Skeletal muscle satellite cell (primary cell): ENCODE data around the gene MS4A3.
"Not testable (repeated sequence)": the region's sequence is repeated elsewhere in the genome, so short reads cannot be mapped to it uniquely, and the experiment has no call there.

Experiments
- H3K27me3 ChIP-seq: 2 replicates; pipeline ENCODE4 v1.7.0; 2013; ENCODE audit warnings: low read length; ENCODE audit not compliant: control insufficient read depth, insufficient read depth
- H3K36me3 ChIP-seq: 2 replicates; pipeline ENCODE4 v1.7.0; 2013; ENCODE audit warnings: mild to moderate bottlenecking, control low read depth, low read length; ENCODE audit not compliant: insufficient read depth
- H3K4me1 ChIP-seq: 2 replicates; pipeline ENCODE4 v1.7.0; 2013; ENCODE audit warnings: low read length; ENCODE audit not compliant: control insufficient read depth, insufficient read depth
- H3K4me2 ChIP-seq: 2 replicates; pipeline ENCODE4 v1.7.0; 2013; ENCODE audit warnings: mild to moderate bottlenecking, low read length
- H3K4me3 ChIP-seq: 2 replicates; pipeline ENCODE4 v1.7.0; 2013; ENCODE audit warnings: low read length
- H3K9ac ChIP-seq: 2 replicates; pipeline ENCODE4 v1.7.0; 2013; ENCODE audit warnings: mild to moderate bottlenecking, low read depth, low read length, moderate library complexity
- H3K9me3 ChIP-seq: replicated peaks from 2 replicates; pipeline ENCODE4 v1.7.0; 2013; ENCODE audit warnings: mild to moderate bottlenecking, control low read depth, low read length

The MS4A3 gene

DNA sequence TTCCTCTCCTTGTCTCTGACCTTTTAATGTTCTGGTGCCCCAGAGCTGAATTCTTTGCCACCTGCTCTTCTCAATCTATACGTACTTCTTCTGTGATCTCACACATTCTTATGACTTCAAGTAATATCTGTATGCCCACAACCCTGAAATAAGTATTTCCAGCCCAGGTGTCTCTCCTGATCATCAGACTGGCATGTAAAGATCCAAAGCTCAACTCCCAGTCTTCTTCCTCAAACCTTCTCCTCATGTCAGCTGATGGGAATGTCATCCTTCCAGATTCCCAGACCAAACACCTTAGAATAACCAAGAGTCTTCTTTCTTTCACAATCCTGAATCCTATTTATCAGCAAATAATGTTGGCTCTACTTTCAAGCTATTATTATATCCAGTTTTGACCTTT lies 9.3 kb downstream of the MS4A3 start:
- Histone ChIP-seq H3K4me3 (no peak overlapping the region), H3K9me3 (peaks cover 3% of the 10 kb centered on the region), H3K9ac (no peak overlapping the region), H3K36me3 (no peaks in the 10 kb centered on the region), H3K4me1 (no peaks in the 10 kb centered on the region), H3K27me3 (no peaks in the 10 kb centered on the region), H3K4me2 (no peak overlapping the region)

DNA sequence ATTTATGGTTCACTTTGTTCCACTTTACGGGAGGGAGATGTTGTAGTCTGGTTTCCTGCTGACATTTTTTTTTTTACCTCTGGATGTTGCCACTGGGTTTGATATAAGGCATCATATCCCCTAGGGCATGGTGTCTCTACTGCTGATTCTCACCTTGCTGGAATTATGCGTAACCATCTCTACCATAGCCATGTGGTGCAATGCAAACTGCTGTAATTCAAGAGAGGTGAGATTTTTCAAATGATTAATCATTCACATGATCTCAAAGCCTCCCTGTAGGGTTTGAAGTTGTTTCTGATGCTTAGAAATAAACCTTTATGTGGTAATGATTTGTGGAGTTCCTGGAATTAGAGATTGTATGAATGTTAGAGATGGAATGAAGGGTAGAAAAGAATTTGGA lies 13.0 kb downstream of the MS4A3 start:
- no peaks in the 10 kb centered on the region for H3K36me3 ChIP-seq
- H3K4me3 ChIP-seq: no peak overlapping the region
- no peaks in the 10 kb centered on the region for H3K27me3 ChIP-seq
- H3K4me1 ChIP-seq: no peaks in the 10 kb centered on the region
- H3K9ac ChIP-seq: no peak overlapping the region
- H3K9me3 ChIP-seq: peaks cover 3% of the 10 kb centered on the region
- H3K4me2 ChIP-seq: no peak overlapping the region

DNA sequence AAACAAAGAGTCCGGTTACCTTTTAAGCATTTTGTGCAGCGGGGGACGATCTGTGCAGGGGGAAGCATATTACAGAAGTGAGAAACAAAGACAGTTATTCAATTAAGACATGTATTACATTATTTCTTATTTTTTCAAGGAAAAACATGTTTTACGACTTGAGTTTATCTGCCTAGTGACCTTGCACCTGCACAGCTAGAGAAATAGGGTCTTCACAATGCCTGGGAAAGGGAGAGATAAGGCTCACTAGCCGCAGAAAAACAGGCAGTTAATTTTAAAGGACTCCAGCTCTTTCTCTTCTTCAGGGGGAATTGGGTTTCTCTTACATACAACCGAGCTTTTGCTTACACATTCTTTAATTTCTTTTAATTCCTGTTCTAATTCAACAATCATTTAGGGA lies 15.2 kb downstream of the MS4A3 start:
- not testable (repeated sequence) for H3K4me1 ChIP-seq, H3K36me3 ChIP-seq, H3K9me3 ChIP-seq, H3K4me2 ChIP-seq, H3K9ac ChIP-seq, H3K27me3 ChIP-seq, H3K4me3 ChIP-seq

DNA sequence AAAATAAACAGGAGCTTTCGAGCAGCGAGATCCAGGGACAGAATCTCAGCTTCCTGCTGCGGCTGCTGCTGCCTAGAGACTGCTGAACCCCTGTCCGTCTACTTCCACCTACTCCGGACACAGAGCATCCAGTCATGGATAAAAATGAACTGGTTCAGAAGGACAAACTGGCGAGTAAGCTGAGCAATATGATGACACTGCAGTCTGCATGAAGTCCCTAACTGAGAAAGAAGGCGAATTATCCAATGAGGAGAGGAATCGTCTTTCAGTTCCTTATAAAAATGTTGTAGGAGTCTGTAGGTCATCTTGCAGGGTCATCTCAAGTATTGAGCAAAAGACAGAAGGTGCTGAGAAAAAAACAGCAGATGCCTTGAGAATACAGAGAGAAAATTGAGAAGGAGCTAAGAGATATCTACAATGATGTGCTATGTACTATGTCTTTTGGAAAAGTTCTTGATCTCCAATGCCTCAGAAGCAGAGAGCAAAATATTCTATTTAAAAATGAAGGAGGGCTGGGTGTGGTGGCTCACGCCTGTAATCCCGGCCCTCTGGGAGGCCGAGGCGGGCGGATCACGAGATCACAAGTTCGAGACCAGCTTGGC lies 20.9 kb downstream of the MS4A3 start:
- H3K9me3 ChIP-seq: no peaks in the 10 kb centered on the region
- H3K4me3 ChIP-seq: no peak overlapping the region
- no peak overlapping the region for H3K9ac ChIP-seq
- no peaks in the 10 kb centered on the region for H3K36me3 ChIP-seq
- H3K27me3 ChIP-seq: no peaks in the 10 kb centered on the region
- no peaks in the 10 kb centered on the region for H3K4me1 ChIP-seq
- no peak overlapping the region for H3K4me2 ChIP-seq

DNA sequence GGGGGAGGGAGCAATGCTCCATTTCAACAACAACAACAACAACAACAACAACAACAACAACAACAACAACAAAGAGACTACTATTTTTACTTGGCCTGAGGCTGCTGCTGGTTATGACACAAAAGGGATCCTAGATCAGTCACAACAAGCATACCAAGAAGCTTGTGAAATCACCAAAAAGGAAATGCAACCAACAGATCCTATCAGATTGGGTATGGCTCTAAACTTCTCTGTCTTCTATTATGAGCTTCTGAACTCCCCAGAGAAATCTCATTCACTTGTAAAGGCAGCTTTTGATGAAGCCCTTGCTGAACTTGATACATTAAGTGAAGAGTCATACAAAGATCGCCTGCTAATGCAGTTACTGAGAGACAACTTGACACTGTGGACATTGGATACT lies 21.5 kb downstream of the MS4A3 start:
- Histone ChIP-seq H3K4me1 (no peaks in the 10 kb centered on the region), H3K36me3 (no peaks in the 10 kb centered on the region), H3K4me3 (no peak overlapping the region), H3K9me3 (no peaks in the 10 kb centered on the region), H3K27me3 (no peaks in the 10 kb centered on the region), H3K9ac (no peak overlapping the region), H3K4me2 (no peak overlapping the region)

DNA sequence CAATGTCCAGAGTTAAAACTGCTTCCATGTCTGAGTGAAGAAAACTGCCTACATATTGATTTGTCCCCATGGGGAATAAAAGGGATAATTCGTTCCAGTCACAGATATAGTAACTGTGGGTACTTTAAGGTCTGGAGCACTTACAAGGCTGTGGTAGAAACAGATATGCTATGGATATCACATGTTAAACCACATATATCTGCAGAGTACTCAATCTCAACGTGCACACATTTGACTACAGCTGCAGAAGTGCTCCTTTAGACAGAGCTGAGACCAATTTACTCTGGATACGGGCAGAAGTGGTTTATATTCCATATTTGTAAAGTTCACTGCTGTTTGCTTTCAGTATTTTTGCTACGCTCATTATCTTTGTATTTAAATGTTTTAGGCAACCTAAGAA lies 22.3 kb downstream of the MS4A3 start:
- Histone ChIP-seq H3K36me3 (no peaks in the 10 kb centered on the region), H3K9ac (no peak overlapping the region), H3K4me3 (no peak overlapping the region), H3K9me3 (no peaks in the 10 kb centered on the region), H3K4me2 (no peak overlapping the region), H3K27me3 (no peaks in the 10 kb centered on the region), H3K4me1 (no peaks in the 10 kb centered on the region)

DNA sequence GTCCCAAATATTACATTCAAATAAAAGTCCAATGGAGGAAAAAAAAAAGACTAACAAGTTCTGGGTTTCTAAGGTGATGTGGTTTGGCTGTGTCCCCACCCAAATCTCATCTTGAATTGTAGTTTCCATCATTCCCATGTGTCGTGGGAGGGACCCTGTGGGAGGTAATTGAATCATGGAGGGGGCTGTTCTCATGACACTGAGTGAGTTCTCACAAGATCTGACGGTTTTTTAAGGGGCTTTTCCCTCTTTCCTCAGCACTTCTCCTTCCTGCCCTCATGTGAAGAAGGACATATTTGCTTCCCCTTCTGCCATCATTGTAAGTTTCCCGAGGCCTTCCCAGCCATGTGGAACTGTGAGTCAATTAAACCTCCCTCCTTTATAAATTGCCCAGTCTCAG lies 24.1 kb downstream of the MS4A3 start:
- Histone ChIP-seq H3K36me3 (no peaks in the 10 kb centered on the region), H3K4me3 (no peak overlapping the region), H3K27me3 (no peaks in the 10 kb centered on the region), H3K9ac (no peak overlapping the region), H3K4me1 (no peaks in the 10 kb centered on the region), H3K9me3 (no peaks in the 10 kb centered on the region), H3K4me2 (no peak overlapping the region)

DNA sequence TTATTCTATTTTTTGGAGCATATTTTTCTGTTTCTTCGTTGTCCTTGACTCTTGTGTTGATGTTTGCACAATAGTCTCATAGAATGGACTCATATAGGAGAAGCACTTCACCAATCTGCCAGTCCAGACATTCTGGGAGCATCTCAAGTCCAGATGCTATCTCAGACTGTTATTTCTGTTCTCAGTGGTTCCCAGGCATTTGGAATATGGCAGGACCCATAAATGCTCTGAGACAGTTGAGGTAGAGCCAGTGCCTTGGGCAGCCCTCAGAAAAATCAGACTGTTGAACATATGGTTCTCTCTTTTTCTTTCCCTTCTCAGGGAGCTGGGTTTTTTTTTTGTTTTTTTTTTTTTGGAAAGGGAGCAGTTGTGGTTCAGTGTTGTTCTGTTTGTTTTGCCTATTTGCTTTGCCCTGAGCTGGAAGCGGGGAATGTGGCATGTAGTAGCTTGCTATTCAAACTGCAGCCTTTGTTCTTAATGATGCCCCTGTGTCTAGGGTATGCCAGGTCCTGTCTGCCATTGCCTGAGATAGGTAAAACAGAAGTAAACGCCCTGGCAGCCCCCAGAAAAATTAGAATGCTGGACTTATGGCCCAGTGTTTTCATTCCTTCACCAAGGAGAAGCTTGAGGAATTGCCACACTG lies 28.3 kb downstream of the MS4A3 start:
- Histone ChIP-seq H3K4me2 (no peak overlapping the region), H3K9ac (no peak overlapping the region), H3K4me1 (no peaks in the 10 kb centered on the region), H3K36me3 (no peaks in the 10 kb centered on the region), H3K27me3 (no peaks in the 10 kb centered on the region), H3K4me3 (no peak overlapping the region), H3K9me3 (no peaks in the 10 kb centered on the region)

DNA sequence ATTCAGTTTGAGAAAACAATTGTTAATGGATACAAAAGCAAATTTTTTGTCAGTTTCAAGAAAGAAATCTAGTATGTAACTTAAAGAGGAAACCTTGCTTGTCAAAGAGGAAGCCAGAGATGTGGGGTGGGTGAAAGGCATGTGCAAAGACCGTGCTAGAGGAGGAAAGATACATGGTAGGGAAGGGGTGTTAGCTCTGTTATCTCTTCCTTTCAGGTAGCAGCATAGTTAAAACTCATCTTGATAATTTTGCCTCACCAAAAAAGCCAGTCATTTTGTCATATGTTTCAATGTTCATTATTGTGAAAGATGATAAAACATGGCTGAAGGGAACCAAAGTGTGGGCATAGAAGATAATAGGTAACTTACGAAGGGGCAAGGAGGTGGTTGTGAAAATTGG lies 29.4 kb downstream of the MS4A3 start:
- H3K27me3 ChIP-seq: no peaks in the 10 kb centered on the region
- no peak overlapping the region for H3K4me2 ChIP-seq
- no peak overlapping the region for H3K4me3 ChIP-seq
- no peaks in the 10 kb centered on the region for H3K4me1 ChIP-seq
- H3K9ac ChIP-seq: no peak overlapping the region
- H3K9me3 ChIP-seq: no peaks in the 10 kb centered on the region
- H3K36me3 ChIP-seq: no peaks in the 10 kb centered on the region

DNA sequence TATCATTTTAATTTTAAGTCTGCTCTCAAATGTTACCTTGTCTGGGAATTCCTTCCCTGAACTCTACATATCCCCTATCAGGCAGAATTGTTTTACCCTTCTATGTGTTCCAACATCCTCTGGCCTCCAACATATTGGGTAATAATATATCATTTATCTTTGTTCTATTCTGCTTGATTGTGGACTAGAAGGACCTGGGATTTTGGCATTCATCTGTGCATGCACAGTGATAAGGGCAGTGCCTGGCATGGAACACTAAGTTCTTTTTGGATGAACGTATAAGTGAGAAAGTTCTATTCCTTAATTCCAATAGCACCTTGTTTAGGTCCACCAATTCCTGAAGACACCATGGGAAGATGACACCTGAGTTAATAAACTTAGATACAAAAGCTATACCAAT lies 30.8 kb downstream of the MS4A3 start:
- no peaks in the 10 kb centered on the region for H3K27me3 ChIP-seq
- H3K9me3 ChIP-seq: no peaks in the 10 kb centered on the region
- no peak overlapping the region for H3K9ac ChIP-seq
- H3K4me3 ChIP-seq: no peak overlapping the region
- H3K36me3 ChIP-seq: no peaks in the 10 kb centered on the region
- no peaks in the 10 kb centered on the region for H3K4me1 ChIP-seq
- no peak overlapping the region for H3K4me2 ChIP-seq

DNA sequence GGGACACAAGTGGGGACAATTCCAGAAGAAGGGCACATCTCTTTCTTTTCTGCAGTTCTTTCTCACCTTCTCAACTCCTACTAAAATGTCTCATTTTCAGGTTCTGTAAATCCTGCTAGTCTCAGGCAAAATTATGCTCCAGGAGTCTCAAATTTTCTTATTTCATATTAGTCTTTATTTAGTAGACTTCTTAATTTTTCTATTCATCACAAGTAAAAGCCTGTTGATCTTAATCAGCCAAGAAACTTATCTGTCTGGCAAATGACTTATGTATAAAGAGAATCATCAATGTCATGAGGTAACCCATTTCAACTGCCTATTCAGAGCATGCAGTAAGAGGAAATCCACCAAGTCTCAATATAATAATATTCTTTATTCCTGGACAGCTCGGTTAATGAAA lies 31.9 kb downstream of the MS4A3 start, which contains the start of gene MS4A2:
MS4A2 (plus strand) TSS at position 301 of the 400 bp plus-strand sequence. CDS start 102 bp downstream, outside the sequence.
- Histone ChIP-seq H3K9ac (no peak within 1 kb of the TSS), H3K36me3 (no peaks in the 10 kb centered on the region), H3K4me3 (no peak within 1 kb of the TSS), H3K27me3 (no peaks in the 10 kb centered on the region), H3K9me3 (no peaks in the 10 kb centered on the region), H3K4me1 (no peaks in the 10 kb centered on the region), H3K4me2 (no peak within 1 kb of the TSS)

DNA sequence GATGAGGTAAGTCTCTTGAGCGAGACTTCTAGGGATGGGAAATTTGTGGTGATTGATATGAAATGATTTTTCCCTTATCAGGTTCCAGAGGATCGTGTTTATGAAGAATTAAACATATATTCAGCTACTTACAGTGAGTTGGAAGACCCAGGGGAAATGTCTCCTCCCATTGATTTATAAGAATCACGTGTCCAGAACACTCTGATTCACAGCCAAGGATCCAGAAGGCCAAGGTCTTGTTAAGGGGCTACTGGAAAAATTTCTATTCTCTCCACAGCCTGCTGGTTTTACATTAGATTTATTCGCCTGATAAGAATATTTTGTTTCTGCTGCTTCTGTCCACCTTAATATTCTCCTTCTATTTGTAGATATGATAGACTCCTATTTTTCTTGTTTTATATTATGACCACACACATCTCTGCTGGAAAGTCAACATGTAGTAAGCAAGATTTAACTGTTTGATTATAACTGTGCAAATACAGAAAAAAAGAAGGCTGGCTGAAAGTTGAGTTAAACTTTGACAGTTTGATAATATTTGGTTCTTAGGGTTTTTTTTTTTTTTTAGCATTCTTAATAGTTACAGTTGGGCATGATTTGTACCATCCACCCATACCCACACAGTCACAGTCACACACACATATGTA lies 39.1 kb downstream of the MS4A3 start:
- peaks cover 6% of the 10 kb centered on the region for H3K9me3 ChIP-seq
- H3K27me3 ChIP-seq: no peaks in the 10 kb centered on the region
- no peaks in the 10 kb centered on the region for H3K4me1 ChIP-seq
- H3K36me3 ChIP-seq: no peaks in the 10 kb centered on the region
- no peak overlapping the region for H3K4me2 ChIP-seq
- H3K4me3 ChIP-seq: no peak overlapping the region
- no peak overlapping the region for H3K9ac ChIP-seq
